Muscle of leg (tissue), 16 donors: ENCODE data around the gene CDC45. TPM values are rescaled to one million over a fixed set of nuclear protein-coding genes. Genes with fewer than 3 reads are reported as not detected.

Experiments used
- DNase-seq: peaks from one replicate; pipeline ENCODE4 v3.0.0; 2013
- H3K27ac ChIP-seq: one replicate; pipeline ENCODE4 v1.5.1; 2013; ENCODE audit warnings: mild to moderate bottlenecking, low read length, control low read depth
- H3K27me3 ChIP-seq: one replicate; pipeline ENCODE4 v1.6.1; 2013; ENCODE audit warnings: low read length; ENCODE audit not compliant: control insufficient read depth, insufficient read depth
- H3K36me3 ChIP-seq: one replicate; pipeline ENCODE4 v1.6.1; 2013; ENCODE audit warnings: low read length; ENCODE audit not compliant: control insufficient read depth, insufficient read depth
- H3K4me1 ChIP-seq: one replicate; pipeline ENCODE4 v1.6.1; 2013; ENCODE audit warnings: low read length; ENCODE audit not compliant: control insufficient read depth, insufficient read depth
- H3K4me3 ChIP-seq: one replicate; pipeline ENCODE4 v1.5.1; 2013; ENCODE audit warnings: low read length, control low read depth
- H3K9me3 ChIP-seq: replicated peaks from 2 replicates; pipeline ENCODE4 v1.6.1; 2013; ENCODE audit warnings: low read depth, low read length; ENCODE audit not compliant: control insufficient read depth
- WGBS: methylation state at CpG from one replicate; pipeline ENCODE4 v1.1.5; 2013; ENCODE audit warnings: missing lambda C conversion rate; ENCODE audit not compliant: insufficient coverage; 5-methylcytosine and 5-hydroxymethylcytosine counted together
- long read RNA-seq, 11 donors: transcript quantifications; one replicate each; lab custom pipeline, GENCODE V29; 2026
- polyA plus RNA-seq, 8 donors: library from polyadenylated mRNA; unstranded; fragments of 120-200 nt; gene quantifications; one replicate each; pipeline versions ENCODE4 v1.2.1 to v1.2.3, GENCODE V29; 2013; ENCODE audit warnings: inconsistent platforms in 1 of 8, low replicate concordance in 1 of 8; ENCODE audit not compliant: insufficient read length in 8 of 8, insufficient read depth in 1 of 8
- total RNA-seq: library from RNA; stranded (reverse); fragments of 120-200 nt; gene quantifications from one replicate; pipeline ENCODE4 v1.2.4, GENCODE V29; 2013

Gene CDC45
- 6.1 TPM for total RNA-seq
- polyA plus RNA-seq, result 10 to 100 TPM in 3 of 8 donors, 1 to 10 TPM in 5; 8.3 to 12.7 (median 9.5) TPM
- long read RNA-seq, donor 1, result 0 reads
- long read RNA-seq, donor 2, result 0 reads
- long read RNA-seq, donor 3, partial matches to known transcripts, result 238 of 238 reads
- long read RNA-seq, donor 3, other reads (novel, unspliced or antisense), result 0 of 238 reads
- long read RNA-seq, donor 4, partial matches to known transcripts, result 0 of 5 reads
- long read RNA-seq, donor 4, other reads (novel, unspliced or antisense), result 0 of 5 reads
- long read RNA-seq, donor 5, partial matches to known transcripts, result 7 of 10 reads
- long read RNA-seq, donor 5, other reads (novel, unspliced or antisense), result 0 of 10 reads
- long read RNA-seq, donor 6, partial matches to known transcripts, result 6 of 12 reads
- long read RNA-seq, donor 6, other reads (novel, unspliced or antisense), result 0 of 12 reads
- long read RNA-seq, donor 7, partial matches to known transcripts, result 127 of 128 reads
- long read RNA-seq, donor 7, other reads (novel, unspliced or antisense), result 0 of 128 reads
- long read RNA-seq, donor 8, partial matches to known transcripts, result 0 of 2 reads
- long read RNA-seq, donor 8, other reads (novel, unspliced or antisense), result 0 of 2 reads
- long read RNA-seq, donor 9, partial matches to known transcripts, result 0 of 2 reads
- long read RNA-seq, donor 9, other reads (novel, unspliced or antisense), result 0 of 2 reads
- long read RNA-seq, donor 10, partial matches to known transcripts, result 0 of 2 reads
- long read RNA-seq, donor 10, other reads (novel, unspliced or antisense), result 0 of 2 reads
- long read RNA-seq, donor 11, partial matches to known transcripts, result 0 of 2 reads
- long read RNA-seq, donor 11, other reads (novel, unspliced or antisense), result 0 of 2 reads

DNA sequence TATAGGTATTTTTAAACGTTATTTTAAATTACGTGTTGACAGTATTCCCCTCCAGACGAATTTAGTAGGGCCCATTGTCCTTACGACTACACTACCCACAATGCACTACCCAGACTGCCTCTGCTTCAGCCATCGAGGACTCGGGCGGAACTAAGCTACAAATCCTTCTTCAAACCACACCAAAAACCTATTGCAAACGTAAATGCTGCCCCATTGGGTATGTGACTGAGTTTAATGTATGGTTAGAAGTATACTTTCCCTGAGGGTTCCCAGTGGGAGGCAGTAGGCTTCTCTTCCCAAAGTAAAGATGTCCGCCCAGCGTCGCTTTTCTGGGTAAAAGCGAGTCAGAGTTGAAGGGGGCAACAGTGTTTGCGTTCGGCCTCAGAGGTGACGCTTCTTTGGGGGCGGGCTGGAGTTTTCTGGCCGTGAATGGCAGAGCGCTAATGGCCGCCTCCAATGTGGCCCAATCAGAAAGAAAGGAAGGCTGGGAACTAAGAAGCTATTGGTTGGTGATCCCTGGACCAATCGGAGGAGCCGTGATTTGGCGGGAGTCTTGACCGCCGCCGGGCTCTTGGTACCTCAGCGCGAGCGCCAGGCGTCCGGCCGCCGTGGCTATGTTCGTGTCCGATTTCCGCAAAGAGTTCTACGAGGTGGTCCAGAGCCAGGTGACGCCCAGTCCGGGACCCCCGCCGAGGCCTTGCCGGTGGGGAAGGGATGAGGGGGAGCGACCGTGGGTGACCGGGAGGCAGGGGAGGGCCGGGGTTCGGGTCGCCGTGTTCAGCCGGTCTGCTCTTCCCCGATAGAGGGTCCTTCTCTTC, at the start of gene CDC45:
Gene CDC45 (plus strand): TSS at position 566 of the 818 bp plus-strand sequence. CDS start 49 bp downstream, at position 615.
- Histone ChIP-seq H3K27ac (peak within 1 kb of the TSS; percentile 95), H3K4me1 (peaks cover 12% of the 10 kb centered on the region), H3K36me3 (peaks cover 21% of the 10 kb centered on the region), H3K9me3 (no peaks in the 10 kb centered on the region), H3K4me3 (peak within 1 kb of the TSS; percentile 75), H3K27me3 (no peaks in the 10 kb centered on the region)
- DNase-seq, result peak; percentile 100
- WGBS, result under 1% methylated on average over 42 of the region's 50 CpGs

- H3K4me3 ChIP-seq, result peak overlapping the region; percentile 83
- no peaks in the 10 kb centered on the region for H3K27me3 ChIP-seq
- 50% methylated on average over 2 of the region's 12 CpGs for WGBS
- peak; percentile 26 for DNase-seq
- no peaks in the 10 kb centered on the region for H3K9me3 ChIP-seq
- H3K36me3 ChIP-seq, result peaks cover 10% of the 10 kb centered on the region
- peaks cover 19% of the 10 kb centered on the region for H3K4me1 ChIP-seq
- H3K27ac ChIP-seq, result peak overlapping the region; percentile 67
Measured at GRCh38 chr22:19429950-19430889, 49.5 kb upstream of the CDC45 start.

DNA sequence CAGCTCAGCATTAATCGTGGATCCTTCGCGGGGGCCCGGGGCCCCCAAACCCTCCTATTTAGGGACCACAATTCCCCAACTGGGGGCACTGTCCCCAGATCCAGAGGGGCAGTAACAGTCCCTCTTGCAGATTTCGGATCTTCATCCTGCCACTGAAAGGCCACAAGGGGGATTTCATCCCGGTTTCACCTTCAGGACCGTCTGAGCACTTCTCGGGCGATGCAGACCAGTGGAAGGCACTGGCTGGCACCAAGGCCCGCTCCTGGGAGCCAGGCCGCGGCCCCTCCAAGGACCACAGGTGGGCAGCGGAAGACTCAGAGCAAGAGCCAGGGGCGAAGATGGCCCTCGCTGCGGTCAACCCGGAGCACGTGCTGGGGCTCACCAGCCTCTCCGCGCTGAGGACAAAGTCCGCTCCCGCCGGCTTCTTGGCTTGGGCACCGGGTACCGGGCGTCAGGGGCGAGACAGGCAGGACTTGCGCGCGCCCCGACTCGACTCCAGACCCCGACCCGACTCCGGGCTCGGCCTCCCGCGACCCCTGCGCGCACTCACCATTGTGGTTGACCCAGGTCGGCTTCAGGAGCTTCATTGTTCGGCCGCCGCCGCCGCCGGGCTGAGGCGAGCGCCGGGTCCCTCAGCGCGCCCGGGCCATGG, 48.7 kb upstream of the CDC45 start:
- H3K9me3 ChIP-seq, result no peaks in the 10 kb centered on the region
- peak overlapping the region; percentile 83 for H3K4me3 ChIP-seq
- peak overlapping the region; percentile 67 for H3K27ac ChIP-seq
- peaks cover 17% of the 10 kb centered on the region for H3K36me3 ChIP-seq
- peaks cover 19% of the 10 kb centered on the region for H3K4me1 ChIP-seq
- WGBS, result under 1% methylated on average over 53 of the region's 53 CpGs
- peak; percentile 30 for DNase-seq
- H3K27me3 ChIP-seq, result no peaks in the 10 kb centered on the region

DNA sequence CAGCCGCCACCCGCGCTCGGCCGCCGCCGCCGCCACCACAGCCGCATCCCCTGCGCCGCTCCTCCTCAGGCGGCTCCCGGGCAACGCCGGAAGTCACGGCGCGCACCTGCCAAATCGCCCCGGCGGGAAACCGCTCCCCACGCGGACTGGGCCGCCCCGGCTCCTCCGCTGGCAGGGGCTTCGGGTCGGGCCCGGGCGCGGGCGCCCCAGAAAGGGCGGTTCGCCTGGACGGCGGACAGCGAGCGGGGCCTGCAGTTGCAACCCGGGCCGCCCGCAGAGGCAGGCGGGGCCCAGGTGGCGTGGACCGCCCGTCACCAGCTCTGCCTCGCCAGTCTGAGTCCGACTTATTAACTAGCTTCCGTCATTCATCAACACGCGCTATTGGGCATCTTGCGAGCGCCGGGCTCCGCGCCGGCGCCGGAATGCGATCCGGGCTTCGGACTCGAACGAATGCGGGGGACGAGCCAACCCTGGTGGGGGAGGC, 48.0 kb upstream of the CDC45 start, which contains the start of gene HIRA:
Gene HIRA (minus strand): TSS at position 85 of the 484 bp plus-strand sequence. CDS start 257 bp downstream, outside the sequence.
- Histone ChIP-seq H3K4me1 (peaks cover 19% of the 10 kb centered on the region), H3K27me3 (no peaks in the 10 kb centered on the region), H3K27ac (peak within 1 kb of the TSS; percentile 96), H3K36me3 (peaks cover 22% of the 10 kb centered on the region), H3K9me3 (no peaks in the 10 kb centered on the region), H3K4me3 (peak within 1 kb of the TSS; percentile 89)
- under 1% methylated on average over 65 of the region's 66 CpGs for WGBS
- DNase-seq, result peak; percentile 89

- peaks cover 19% of the 10 kb centered on the region for H3K4me1 ChIP-seq
- WGBS, result under 1% methylated on average over 74 of the region's 74 CpGs
- no peaks in the 10 kb centered on the region for H3K27me3 ChIP-seq
- peaks cover 28% of the 10 kb centered on the region for H3K36me3 ChIP-seq
- peak within 1 kb of the TSS; percentile 89 for H3K4me3 ChIP-seq
- H3K27ac ChIP-seq, result peak within 1 kb of the TSS; percentile 96
- peak; percentile 98 for DNase-seq
- H3K9me3 ChIP-seq, result no peaks in the 10 kb centered on the region
Measured at GRCh38 chr22:19432133-19432851, 47.4 kb upstream of the CDC45 start, which contains the start of gene MRPL40. TSS of gene MRPL40 (plus strand) at chr22:19432545. CDS start at chr22:19432555, 10 bp downstream.

- no CpG with 5 or more reads among the region's 7 CpGs for WGBS
- H3K9me3 ChIP-seq, result no peaks in the 10 kb centered on the region
- peaks cover 28% of the 10 kb centered on the region for H3K36me3 ChIP-seq
- H3K27ac ChIP-seq, result no peak overlapping the region
- no peak for DNase-seq
- H3K4me3 ChIP-seq, result no peak overlapping the region
- H3K4me1 ChIP-seq, result peaks cover 19% of the 10 kb centered on the region
- H3K27me3 ChIP-seq, result no peaks in the 10 kb centered on the region
Measured at GRCh38 chr22:19434401-19434800, 45.3 kb upstream of the CDC45 start.

- WGBS, result 67% methylated on average over 1 of the region's 2 CpGs
- Histone ChIP-seq H3K27ac (no peak overlapping the region), H3K4me3 (no peak overlapping the region)
Measured at GRCh38 chr22:19434829-19435580, 44.7 kb upstream of the CDC45 start.

More at GRCh38 chr22:19434829-19435580, 44.7 kb upstream of the CDC45 start:
- peaks cover 33% of the 10 kb centered on the region for H3K36me3 ChIP-seq
- DNase-seq, result no peak
- no peaks in the 10 kb centered on the region for H3K9me3 ChIP-seq
- peaks cover 18% of the 10 kb centered on the region for H3K4me1 ChIP-seq
- H3K27me3 ChIP-seq, result no peaks in the 10 kb centered on the region
